Bone marrow (tissue), 2 donors: ENCODE data around the gene GUCA2B.

ENCODE experiments used
- DNase-seq, 2 donors: peaks; one replicate each; lab custom pipeline; 2025; lab: John Stamatoyannopoulos, UW

GUCA2B gene

GRCh38 chr1:42143896-42144710 is 9.1 kb upstream of the GUCA2B start:
- DNase-seq: no peak

- DNase-seq: no peak
Measured at GRCh38 chr1:42144711-42145388, 8.4 kb upstream of the GUCA2B start.

GRCh38 chr1:42145389-42145716 is 7.9 kb upstream of the GUCA2B start:
- DNase-seq: no peak

- DNase-seq: no peak
Measured at GRCh38 chr1:42145764-42146625, 7.2 kb upstream of the GUCA2B start.

- DNase-seq: peak in 1 of 2 donors; percentile 7
Measured at GRCh38 chr1:42146626-42147320, 6.4 kb upstream of the GUCA2B start.

- DNase-seq: no peak
Measured at GRCh38 chr1:42148166-42148565, 5.0 kb upstream of the GUCA2B start.

- no peak for DNase-seq
Measured at GRCh38 chr1:42150651-42151050, 2.6 kb upstream of the GUCA2B start.

GRCh38 chr1:42152119-42152518 is 1.1 kb upstream of the GUCA2B start:
- DNase-seq: no peak

GRCh38 chr1:42153624-42154023 is 414 bp downstream of the GUCA2B start:
- DNase-seq: no peak

GRCh38 chr1:42154685-42155084 is 1.5 kb downstream of the GUCA2B start:
- DNase-seq: no peak

- no peak for DNase-seq
Measured at GRCh38 chr1:42155362-42155761, 2.2 kb downstream of the GUCA2B start.

GRCh38 chr1:42157667-42158066 is 4.5 kb downstream of the GUCA2B start:
- no peak for DNase-seq

GRCh38 chr1:42158189-42158588 is 5.0 kb downstream of the GUCA2B start:
- no peak for DNase-seq

- DNase-seq: no peak
Measured at GRCh38 chr1:42162181-42162580, 9.0 kb downstream of the GUCA2B start.

- DNase-seq: no peak
Measured at GRCh38 chr1:42163114-42163513, 9.9 kb downstream of the GUCA2B start.

GRCh38 chr1:42163536-42164503 is 10.6 kb downstream of the GUCA2B start:
- DNase-seq: no peak

- DNase-seq: no peak
Measured at GRCh38 chr1:42164551-42165420, 11.6 kb downstream of the GUCA2B start, which contains the start of gene GUCA2A. GUCA2A (minus strand) TSS chr1:42164745; CDS start chr1:42164712, 33 bp downstream.

- DNase-seq: no peak
Measured at GRCh38 chr1:42165511-42166210, 12.5 kb downstream of the GUCA2B start.
